Hindlimb muscle (tissue), 1 donor: Measurements from ENCODE around the gene AMY2A. TPM values are rescaled to one million over a fixed set of nuclear protein-coding genes. Genes with fewer than 3 reads are reported as not detected.
"Not testable (repeated sequence)": the region's sequence is repeated elsewhere in the genome, so short reads cannot be mapped to it uniquely, and the experiment has no call there.

ENCODE experiments used
- DNase-seq: peaks from one replicate; pipeline ENCODE4 v3.0.0-alpha.2; 2013
- polyA plus RNA-seq: library from polyadenylated mRNA; unstranded; fragments of 120-200 nt; gene quantifications from one replicate; pipeline ENCODE4 v1.2.1, GENCODE V29; 2013; ENCODE audit not compliant: insufficient read length

AMY2A gene
- polyA plus RNA-seq, result not detected

- not testable (repeated sequence) for DNase-seq
Measured at GRCh38 chr1:103616994-103617477, at the start of gene AMY2A. Gene AMY2A, plus strand, starts transcription at chr1:103617427. Its CDS starts 14 bp downstream, at chr1:103617441.

- no peak for DNase-seq
Measured at GRCh38 chr1:103569493-103569892, 47.7 kb upstream of the AMY2A start.

- not testable (repeated sequence) for DNase-seq
Measured at GRCh38 chr1:103571289-103571688, 45.9 kb upstream of the AMY2A start, which contains the start of gene AMY2B. Gene AMY2B, plus strand, starts transcription at chr1:103571589. Its CDS starts 14 bp downstream, at chr1:103571603.

- no peak for DNase-seq
Measured at GRCh38 chr1:103576065-103576464, 41.2 kb upstream of the AMY2A start.

DNA sequence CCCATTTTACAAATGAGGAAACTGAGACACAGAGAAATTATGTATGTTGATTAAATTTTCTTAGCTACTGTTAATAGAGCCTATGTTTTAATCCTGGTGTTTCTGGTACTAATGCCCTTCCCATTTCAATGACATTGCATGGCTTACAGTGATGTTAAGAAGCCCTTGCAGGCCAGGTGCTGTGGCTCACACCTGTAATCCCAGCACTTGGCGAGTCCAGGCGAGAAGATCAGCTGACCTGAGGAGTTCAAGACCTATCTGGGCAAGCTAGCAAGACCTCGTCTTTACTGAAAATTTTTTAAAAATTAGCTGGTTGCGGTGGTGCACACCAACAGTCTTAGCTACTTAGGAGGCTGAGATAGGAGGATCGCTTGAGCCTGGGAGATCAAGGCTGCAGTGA, 40.4 kb upstream of the AMY2A start:
- not testable (repeated sequence) for DNase-seq

DNA sequence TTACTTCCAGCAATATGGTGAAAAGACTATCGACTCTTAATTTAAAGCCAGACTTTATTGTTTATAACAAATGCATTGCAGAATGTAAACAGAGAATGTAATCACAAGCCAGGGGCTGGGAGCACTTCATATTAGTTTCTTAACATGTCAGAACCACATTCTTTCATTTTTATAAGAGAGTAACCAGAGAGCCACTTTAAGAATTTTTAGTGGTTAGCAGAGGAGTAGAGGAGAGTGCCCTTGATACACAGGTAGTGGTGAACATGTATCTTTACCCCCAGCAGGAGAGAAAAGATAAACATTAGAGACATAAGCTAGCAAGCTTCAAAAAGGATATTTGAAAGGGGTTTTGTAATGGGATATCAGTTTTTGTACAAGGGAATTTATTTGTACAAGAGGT, 34.8 kb upstream of the AMY2A start:
- DNase-seq, result no peak

GRCh38 chr1:103583887-103584286, 33.3 kb upstream of the AMY2A start:
- no peak for DNase-seq

DNA sequence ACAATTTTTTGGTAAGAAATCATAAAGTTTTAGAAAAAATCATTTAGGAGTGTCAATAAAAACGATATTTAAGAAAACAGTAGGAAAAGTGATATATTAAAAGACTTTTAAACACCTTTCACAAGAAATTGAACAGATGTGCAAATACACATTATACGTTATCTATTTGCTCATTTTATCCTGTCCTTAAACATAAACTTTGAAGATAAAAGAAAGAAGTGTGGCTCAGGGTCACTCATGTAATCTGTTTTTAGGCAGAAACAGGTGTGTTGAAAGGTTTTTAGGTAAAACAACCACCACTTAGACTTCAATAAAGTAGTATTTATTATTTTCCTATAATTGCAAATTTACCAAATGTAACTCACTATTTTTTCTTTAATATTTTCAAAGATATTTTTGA, 32.7 kb upstream of the AMY2A start:
- DNase-seq, result no peak

GRCh38 chr1:103602740-103603139, 14.5 kb upstream of the AMY2A start:
- DNase-seq, result not testable (repeated sequence)

DNA sequence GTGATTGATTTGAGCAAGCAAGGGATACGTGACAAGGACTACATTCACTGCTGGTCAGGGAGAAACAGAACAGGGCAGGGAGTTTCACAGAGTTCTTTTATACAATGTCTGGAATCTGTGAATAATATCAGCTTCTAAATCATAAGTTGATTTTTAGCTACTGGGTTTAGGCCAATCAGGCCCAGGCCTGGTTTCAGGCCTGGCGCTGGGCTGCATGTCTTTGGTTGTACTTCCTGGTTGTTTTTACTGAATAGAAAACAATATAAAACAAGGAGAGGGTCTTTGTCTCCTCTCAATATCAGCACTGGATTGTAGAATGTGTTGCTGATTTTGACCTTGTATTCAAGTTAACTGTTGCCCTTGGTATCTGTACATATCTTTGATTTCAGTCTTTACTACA, 865 bp upstream of the AMY2A start:
- no peak for DNase-seq

- DNase-seq, result not testable (repeated sequence)
Measured at GRCh38 chr1:103627436-103627835, 10.2 kb downstream of the AMY2A start.

GRCh38 chr1:103641194-103641593, 24.0 kb downstream of the AMY2A start:
- DNase-seq, result not testable (repeated sequence)

GRCh38 chr1:103643908-103644307, 26.7 kb downstream of the AMY2A start:
- DNase-seq, result not testable (repeated sequence)

- DNase-seq, result not testable (repeated sequence)
Measured at GRCh38 chr1:103650305-103650704, 33.1 kb downstream of the AMY2A start.

DNA sequence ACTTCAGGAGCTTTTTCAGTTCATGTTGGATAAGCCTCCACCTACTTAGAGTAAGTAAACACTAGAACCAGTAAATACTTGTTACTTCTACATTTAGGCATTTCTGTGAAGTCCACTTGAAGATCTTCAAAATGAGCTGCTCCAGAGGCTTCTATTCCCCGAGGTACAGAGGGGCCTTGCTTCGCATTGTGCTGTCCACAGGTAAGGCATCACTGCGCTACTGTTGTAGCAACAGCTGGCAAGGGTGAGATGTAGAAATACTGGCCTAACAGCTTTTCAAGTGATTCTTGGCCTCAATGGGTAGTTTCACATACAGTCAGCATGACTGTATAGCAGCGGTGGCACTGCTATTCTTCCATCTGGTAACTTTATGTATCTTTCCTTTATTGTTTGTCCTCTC, 33.7 kb downstream of the AMY2A start:
- not testable (repeated sequence) for DNase-seq

- not testable (repeated sequence) for DNase-seq
Measured at GRCh38 chr1:103654133-103654532, 36.9 kb downstream of the AMY2A start.

DNA sequence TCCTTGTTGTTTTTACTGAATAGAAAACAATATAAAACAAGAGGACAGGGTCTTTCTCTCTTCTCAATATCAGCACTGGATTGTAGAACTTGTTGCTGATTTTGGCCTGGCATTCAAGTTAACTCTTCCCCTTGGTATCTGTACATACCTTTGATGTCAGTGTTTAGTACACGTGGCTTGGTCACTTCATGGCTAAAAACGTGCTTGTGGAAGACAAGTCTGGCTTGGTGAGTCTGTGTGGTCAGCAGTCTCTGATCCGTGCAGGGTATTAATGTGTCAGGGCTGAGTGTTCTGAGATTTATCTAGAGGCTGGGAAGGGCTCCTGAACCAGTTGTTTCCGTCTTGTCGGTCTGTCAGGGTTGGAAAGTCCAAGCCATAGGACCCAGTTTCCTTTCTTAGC, 38.2 kb downstream of the AMY2A start, which contains the start of gene AMY1A:
Gene AMY1A (plus strand): TSS at position 301 of the 400 bp plus-strand sequence. CDS start 571 bp downstream, outside the sequence.
- DNase-seq, result not testable (repeated sequence)

Other genes with a start within 250 kb of the AMY2A start
- 24.6 TPM for gene RNPC3, start 91.7 kb upstream of the AMY2A start, polyA plus RNA-seq
- 16.0 TPM for gene AMY2B, start 45.8 kb upstream of the AMY2A start, polyA plus RNA-seq
- gene AMY1A, start 38.3 kb downstream of the AMY2A start, polyA plus RNA-seq, result not detected
- not detected for gene AMY1B, start 78.8 kb downstream of the AMY2A start, polyA plus RNA-seq
- gene AMY1C, start 132.5 kb downstream of the AMY2A start, polyA plus RNA-seq, result not detected